Prostate gland (tissue), 2 donors: Measurements from ENCODE around the gene RPL29.

Experiments used
- CTCF ChIP-seq, 4 experiments: fragments of 200-600 bp in 2 of 4; fragments of 450-650 bp in 2 of 4; sonication (generic) in 2 of 4; IDR thresholded peaks; 1 replicate in 3 of 4; 2 replicates in 1 of 4; pipeline ENCODE4 v1.5.1; 2016 to 2019; ENCODE audit warnings: antibody characterized with exemption in 4 of 4, mild to moderate bottlenecking in 2 of 4, moderate library complexity in 2 of 4
- POLR2A ChIP-seq: fragments of 450-650 bp; IDR thresholded peaks from one replicate; pipeline ENCODE4 v1.6.1; 2016; ENCODE audit warnings: antibody characterized with exemption, mild to moderate bottlenecking
- POLR2AphosphoS5 ChIP-seq: sonication (generic); formaldehyde crosslinking; IDR thresholded peaks from one replicate; pipeline ENCODE4 v1.6.1; 2017; ENCODE audit warnings: antibody characterized with exemption

GRCh38 chr3:51960386-51960785 lies 35.3 kb downstream of the RPL29 start:
- no peak for TF ChIP-seq CTCF (IDR thresholded peaks at IDR 0.05)
- TF ChIP-seq POLR2A: no peak
- TF ChIP-seq POLR2AphosphoS5: no peak
